OCI-LY3 (cell line): ENCODE measurements around the gene WWTR1.

Experiments used
- CTCF ChIP-seq: fragments of 200-600, 300-600 bp; sonication (generic); IDR thresholded peaks from 2 replicates; pipeline ENCODE4 v1.5.1; 2014; ENCODE audit warnings: antibody characterized with exemption, low read length, low read depth
- EZH2phosphoT487 ChIP-seq: fragments of 200-600 bp; shearing (Covaris generic); IDR thresholded peaks from 2 replicates; pipeline ENCODE4 v1.6.1; 2018; ENCODE audit warnings: antibody characterized with exemption, mixed run types, low read depth

- no peak for TF ChIP-seq CTCF
- TF ChIP-seq EZH2phosphoT487, result no peak
Observed at GRCh38 chr3:149538371-149538770, 119.5 kb downstream of the WWTR1 start.
